Muscle layer of colon (tissue), 2 donors: ENCODE data around the gene SFTPA2.
"Not testable (repeated sequence)": the region's sequence is repeated elsewhere in the genome, so short reads cannot be mapped to it uniquely, and the experiment has no call there.

ENCODE experiments used
- H3K27ac ChIP-seq: one replicate; pipeline ENCODE4 v1.7.0; 2013; ENCODE audit warnings: low read depth, mild to moderate bottlenecking, low read length, moderate library complexity
- H3K27me3 ChIP-seq, 2 donors: one replicate each; pipeline ENCODE4 v1.7.0; 2013; ENCODE audit warnings: low read length in 2 of 2, mild to moderate bottlenecking in 2 of 2; ENCODE audit not compliant: insufficient read depth in 2 of 2, control insufficient read depth in 1 of 2
- H3K36me3 ChIP-seq: one replicate; pipeline ENCODE4 v1.7.0; 2013; ENCODE audit warnings: mild to moderate bottlenecking, low read length; ENCODE audit not compliant: insufficient read depth
- H3K4me1 ChIP-seq: one replicate; pipeline ENCODE4 v1.7.0; 2013; ENCODE audit warnings: mild to moderate bottlenecking, low read length; ENCODE audit not compliant: insufficient read depth
- H3K4me3 ChIP-seq, 2 donors: one replicate each; pipeline ENCODE4 v1.7.0; 2013; ENCODE audit warnings: low read length in 2 of 2, low read depth in 1 of 2, mild to moderate bottlenecking in 1 of 2, moderate library complexity in 1 of 2
- H3K9ac ChIP-seq: one replicate; pipeline ENCODE4 v1.7.0; 2013; ENCODE audit warnings: low read length
- H3K9me3 ChIP-seq: one replicate; pipeline ENCODE4 v1.7.0; 2013; ENCODE audit warnings: mild to moderate bottlenecking, low read length
- donor health status: abdominal sarcoma.
- donor health status: Adenocarcinoma of cecum.

SFTPA2 gene

DNA sequence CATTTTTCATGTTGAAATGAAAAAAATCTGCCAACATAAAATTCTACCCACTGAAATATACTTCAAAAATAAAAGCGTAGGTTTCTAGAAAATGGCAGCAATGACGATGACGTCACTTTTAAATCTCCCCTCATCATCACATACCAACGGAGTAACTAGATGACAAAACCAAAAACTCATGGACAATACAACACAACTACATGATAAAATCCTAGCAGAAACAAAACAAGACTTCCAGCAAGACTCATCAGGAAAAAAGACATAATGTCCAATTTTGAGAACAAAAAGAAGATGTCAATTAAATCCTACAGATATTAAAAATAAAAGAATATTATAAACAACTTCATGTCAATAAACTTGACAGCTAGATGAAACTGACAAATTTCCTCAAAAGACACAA lies 31.9 kb downstream of the SFTPA2 start:
- H3K9ac ChIP-seq, H3K4me3 ChIP-seq, H3K27me3 ChIP-seq, H3K9me3 ChIP-seq, H3K36me3 ChIP-seq, H3K4me1 ChIP-seq, H3K27ac ChIP-seq: not testable (repeated sequence)

GRCh38 chr10:79525049-79525710 lies 35.0 kb downstream of the SFTPA2 start:
- not testable (repeated sequence) for H3K36me3 ChIP-seq, H3K27me3 ChIP-seq, H3K27ac ChIP-seq, H3K4me3 ChIP-seq, H3K9ac ChIP-seq, H3K9me3 ChIP-seq, H3K4me1 ChIP-seq

DNA sequence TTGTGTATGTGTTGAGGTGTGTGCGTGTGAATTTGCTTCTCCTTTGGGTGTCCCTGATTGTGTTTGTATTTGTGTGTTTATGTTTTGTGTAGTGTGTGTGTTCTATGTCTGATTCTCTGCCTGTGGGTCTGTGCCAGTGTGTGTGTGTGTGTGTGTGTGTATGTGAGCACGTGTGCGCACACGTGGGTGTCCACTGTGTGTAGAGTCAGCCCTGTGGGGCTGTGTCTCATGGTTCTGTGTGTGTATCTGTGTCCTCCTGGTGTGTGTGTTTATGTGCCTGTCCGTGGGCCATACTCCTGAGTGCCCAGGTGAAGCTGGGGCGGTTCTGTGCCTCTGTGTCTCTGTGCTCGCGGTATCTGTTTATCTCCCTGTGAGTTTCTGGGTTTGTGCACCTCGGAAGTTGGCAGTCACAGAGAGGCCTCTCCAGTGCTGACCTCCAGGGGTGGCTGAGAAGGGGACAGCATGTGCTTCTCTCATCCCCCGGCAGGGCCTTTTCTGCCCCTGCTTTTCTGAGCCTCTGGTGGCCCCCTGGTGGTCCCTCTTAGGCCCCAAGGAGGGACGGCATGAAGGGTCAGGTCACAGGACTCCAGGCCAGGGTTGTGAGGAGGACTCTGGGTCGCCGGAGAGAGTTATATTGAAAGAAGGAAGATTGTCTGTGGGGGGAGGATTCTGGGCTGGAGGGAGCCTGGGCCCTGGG lies 36.9 kb downstream of the SFTPA2 start:
- not testable (repeated sequence) for H3K36me3 ChIP-seq, H3K27me3 ChIP-seq, H3K9ac ChIP-seq, H3K4me1 ChIP-seq, H3K9me3 ChIP-seq, H3K4me3 ChIP-seq, H3K27ac ChIP-seq

GRCh38 chr10:79522464-79522863 lies 37.7 kb downstream of the SFTPA2 start:
- H3K9me3 ChIP-seq, H3K9ac ChIP-seq, H3K4me3 ChIP-seq, H3K36me3 ChIP-seq, H3K4me1 ChIP-seq, H3K27ac ChIP-seq, H3K27me3 ChIP-seq: not testable (repeated sequence)

- not testable (repeated sequence) for H3K27ac ChIP-seq, H3K36me3 ChIP-seq, H3K4me1 ChIP-seq, H3K9me3 ChIP-seq, H3K9ac ChIP-seq, H3K4me3 ChIP-seq, H3K27me3 ChIP-seq
Measured at GRCh38 chr10:79521751-79522150, 38.5 kb downstream of the SFTPA2 start.

DNA sequence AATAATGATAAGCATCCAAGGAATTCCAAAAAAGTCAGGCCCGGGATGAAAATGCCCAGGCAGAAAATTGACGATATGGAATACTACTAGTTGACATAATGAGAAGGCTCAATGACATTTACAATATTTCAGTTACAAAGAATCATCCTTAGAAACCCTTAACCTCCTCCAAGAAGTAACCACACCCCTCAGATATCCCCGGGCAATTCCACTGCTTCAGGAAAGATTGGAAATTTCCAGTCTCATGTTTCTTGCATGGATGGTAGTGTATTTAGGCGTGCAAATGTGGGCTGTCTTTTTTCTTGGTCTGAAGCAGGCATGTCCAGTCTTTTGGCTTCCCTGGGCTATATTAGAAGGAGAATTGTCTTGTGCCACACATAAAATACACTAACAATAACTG lies 42.6 kb downstream of the SFTPA2 start:
- H3K27ac ChIP-seq, H3K9me3 ChIP-seq, H3K4me3 ChIP-seq, H3K4me1 ChIP-seq, H3K27me3 ChIP-seq, H3K9ac ChIP-seq, H3K36me3 ChIP-seq: not testable (repeated sequence)

DNA sequence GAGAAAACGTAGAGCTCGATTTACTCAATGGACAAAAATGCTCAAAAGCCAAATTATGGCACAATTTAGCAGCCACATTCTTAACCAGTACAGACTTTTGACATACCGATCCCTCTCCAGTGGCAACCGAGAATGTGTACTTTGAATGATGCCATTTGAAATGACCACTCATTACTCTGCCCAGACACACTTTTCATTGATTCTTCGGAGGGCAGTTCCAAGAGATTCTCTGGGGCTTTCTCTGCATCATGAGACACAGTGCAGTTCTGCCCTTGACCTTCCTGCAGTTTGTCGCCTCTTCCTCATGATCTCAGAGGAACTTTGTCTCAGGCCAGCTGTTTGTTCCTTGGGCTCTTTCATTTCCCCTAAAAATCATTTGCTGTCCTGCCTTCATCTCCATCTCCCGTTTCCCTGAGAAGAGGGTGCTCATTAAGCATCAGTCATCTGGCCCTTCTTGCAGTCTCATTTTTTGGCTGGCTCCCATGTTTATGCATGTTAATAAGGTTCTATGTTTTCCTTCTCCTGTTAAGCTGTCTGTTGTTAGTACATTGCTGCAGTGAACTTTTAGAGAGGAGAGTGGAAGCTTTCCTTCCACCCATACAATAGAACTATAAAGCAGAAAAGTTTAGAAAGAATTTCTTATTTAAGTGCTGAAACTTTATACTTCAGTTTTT lies 43.5 kb downstream of the SFTPA2 start:
- not testable (repeated sequence) for H3K9me3 ChIP-seq, H3K4me1 ChIP-seq, H3K27me3 ChIP-seq, H3K27ac ChIP-seq, H3K36me3 ChIP-seq, H3K4me3 ChIP-seq, H3K9ac ChIP-seq

DNA sequence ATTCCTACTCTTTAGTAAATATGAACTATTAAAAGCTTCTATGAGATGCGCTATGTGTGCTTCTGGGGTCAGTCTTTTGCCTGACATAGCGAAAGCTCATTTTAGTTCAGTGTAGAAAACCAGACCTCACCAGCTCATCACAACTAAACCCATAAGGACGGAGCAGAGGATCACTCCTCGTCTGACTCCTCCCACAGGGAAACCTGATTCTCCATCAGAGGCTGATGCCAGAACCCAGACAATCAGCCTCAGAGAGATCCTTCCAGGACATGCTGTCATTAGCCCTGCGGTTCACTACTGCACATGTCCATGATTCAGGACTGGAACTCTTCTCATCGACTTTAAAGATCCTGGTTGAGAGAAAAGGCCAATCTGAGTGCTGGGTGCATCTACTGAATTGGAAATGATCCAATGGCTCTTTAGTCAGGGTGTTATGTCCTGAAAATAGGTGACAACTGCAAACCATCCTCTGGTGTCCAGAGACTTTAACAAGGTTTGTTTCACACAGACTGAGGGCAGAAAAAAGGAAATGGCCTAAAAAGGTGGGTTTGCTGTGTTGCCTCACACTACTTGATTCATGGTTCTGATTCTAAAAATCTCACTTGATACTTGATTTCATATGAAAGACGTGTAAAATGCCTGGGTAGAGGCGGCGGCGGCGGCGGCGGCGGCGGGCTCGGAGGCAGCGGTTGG lies 48.2 kb downstream of the SFTPA2 start, which contains the start of gene EIF5AL1:
Gene EIF5AL1 (plus strand): TSS at position 643 of the 693 bp plus-strand sequence. CDS start 117 bp downstream, outside the sequence.
- H3K4me3 ChIP-seq, H3K36me3 ChIP-seq, H3K27ac ChIP-seq, H3K27me3 ChIP-seq, H3K4me1 ChIP-seq, H3K9ac ChIP-seq, H3K9me3 ChIP-seq: not testable (repeated sequence)

GRCh38 chr10:79509934-79510508 lies 50.2 kb downstream of the SFTPA2 start:
- H3K27ac ChIP-seq, H3K4me1 ChIP-seq, H3K27me3 ChIP-seq, H3K4me3 ChIP-seq, H3K9me3 ChIP-seq, H3K36me3 ChIP-seq, H3K9ac ChIP-seq: not testable (repeated sequence)

GRCh38 chr10:79509306-79509933 lies 50.8 kb downstream of the SFTPA2 start:
- not testable (repeated sequence) for H3K4me1 ChIP-seq, H3K27ac ChIP-seq, H3K4me3 ChIP-seq, H3K27me3 ChIP-seq, H3K9me3 ChIP-seq, H3K36me3 ChIP-seq, H3K9ac ChIP-seq

- not testable (repeated sequence) for H3K9ac ChIP-seq, H3K36me3 ChIP-seq, H3K4me3 ChIP-seq, H3K4me1 ChIP-seq, H3K27me3 ChIP-seq, H3K9me3 ChIP-seq, H3K27ac ChIP-seq
Measured at GRCh38 chr10:79508245-79508644, 52.0 kb downstream of the SFTPA2 start.
